ENCODE data around the gene IER5. TPM values are rescaled to one million over a fixed set of nuclear protein-coding genes. Genes with fewer than 3 reads are reported as not detected.

IER5 gene
- total RNA-seq, 2 experiments from 2014 or later = 39.8 to 41.3 TPM

- Mint-ChIP-seq H3K4me1 (ENCODE audit: low read depth) (peaks cover 51% of the 10 kb centered on the region), H3K36me3 (ENCODE audit: low read depth) (no peaks in the 10 kb centered on the region), H3K4me3 (peak overlapping the region; percentile 29), H3K27me3 (peaks cover 3% of the 10 kb centered on the region), H3K27ac (peak overlapping the region; percentile 89), H3K9me3 (no peaks in the 10 kb centered on the region)
- CTCF ChIA-PET = interaction anchor here (0.8 to 12.0 kb wide), 42 partner anchors 8 to 625 kb away, joined by 3 to 254 read pairs (median 6); partner anchors contain the start of genes IER5, KIAA1614, MR1 and STX6
- DNase-seq (peak; percentile 89), ATAC-seq (peak; percentile 71)
- no peak for TF ChIP-seq CTCF (IDR thresholded peaks at IDR 0.05)
- intact Hi-C loops (cut with micrococcal nuclease) = loop anchor here (2.0 kb wide), 2 partner anchors 43 to 51 kb away; no protein-coding TSS in a partner anchor
- POLR2A ChIA-PET = interaction anchor here (0.6 to 7.7 kb wide), 22 partner anchors 8 to 880 kb away, joined by 3 to 125 read pairs (median 4); partner anchors contain the start of genes IER5 and STX6
These were observed 53.0 kb downstream of the IER5 start for GRCh38 chr1:181141431-181141910.

Other genes starting within 250 kb of the IER5 start
- gene KIAA1614, start 175.8 kb upstream of the IER5 start, total RNA-seq = under 1 TPM in 1 of 2 experiments, not detected in 1; 0.18 TPM
- 10 to 100 TPM; 23.1 to 24.7 TPM for gene STX6, start 65.8 kb upstream of the IER5 start, total RNA-seq
- 10 to 100 TPM; 15.7 to 16.7 TPM for gene MR1, start 54.7 kb upstream of the IER5 start, total RNA-seq

Data from activated CD8-positive, alpha-beta T cell treated with anti-CD3 and anti-CD28 coated beads for 36 hours (primary cell).